Esophagus muscularis mucosa (tissue), 3 donors: ENCODE measurements around the gene ZNF641.

Source experiments
- CTCF ChIP-seq, 3 experiments: fragments of 200-600 bp in 2 of 3; fragments of 450-650 bp in 1 of 3; sonication (generic) in 2 of 3; IDR thresholded peaks; one replicate each; pipeline ENCODE4 v1.5.1; 2017 to 2019; ENCODE audit warnings: antibody characterized with exemption in 3 of 3, mild to moderate bottlenecking in 2 of 3, moderate library complexity in 1 of 3
- POLR2A ChIP-seq: fragments of 450-650 bp; IDR thresholded peaks from one replicate; pipeline ENCODE4 v1.6.1; 2017; ENCODE audit warnings: antibody characterized with exemption, moderate library complexity, mild to moderate bottlenecking, low read depth

DNA sequence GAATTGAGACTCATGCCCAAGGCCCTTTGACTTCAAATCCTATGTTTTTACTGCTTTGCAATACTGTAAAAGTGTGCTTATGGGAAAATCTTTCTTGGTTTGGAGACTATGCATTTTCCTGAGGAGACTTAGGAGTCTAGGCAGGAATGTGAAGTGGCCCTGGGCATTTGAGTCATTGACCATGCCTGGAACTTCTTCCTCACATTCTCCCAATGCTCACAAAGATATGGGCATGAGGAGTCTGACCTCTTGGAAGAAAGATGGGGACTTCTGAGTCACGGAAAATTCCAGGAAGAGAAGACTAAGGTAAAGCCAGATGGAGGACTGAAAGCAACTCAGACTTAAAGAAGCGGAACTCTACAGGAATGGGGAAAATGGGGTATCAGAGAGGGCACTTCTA is 38.2 kb upstream of the ZNF641 start:
- TF ChIP-seq CTCF (IDR thresholded peaks at IDR 0.05) = no peak
- TF ChIP-seq POLR2A = no peak
